KMS-11 (cell line): ENCODE results near the gene ATP1A1.

Source experiments
- H2AFZ ChIP-seq: fragments of 200-600 bp; sonication (generic); 2 replicates; pipeline ENCODE4 v1.6.1; 2016; ENCODE audit warnings: antibody characterized with exemption, mixed run types, low read depth
- H3K27ac ChIP-seq: fragments of 200-600 bp; sonication (generic); 2 replicates; pipeline ENCODE4 v1.6.1; 2016; ENCODE audit warnings: mild to moderate bottlenecking, mixed run types
- H3K27me3 ChIP-seq: fragments of 200-600 bp; sonication (generic); 2 replicates; pipeline ENCODE4 v1.6.1; 2017; ENCODE audit warnings: mild to moderate bottlenecking, low read depth, mixed run types, moderate library complexity; ENCODE audit not compliant: insufficient read depth
- H3K36me3 ChIP-seq: fragments of 200-600 bp; sonication (generic); 2 replicates; pipeline ENCODE4 v1.6.1; 2017; ENCODE audit warnings: mild to moderate bottlenecking, mixed run types; ENCODE audit not compliant: insufficient read depth
- H3K4me1 ChIP-seq: fragments of 200-600 bp; sonication (generic); 2 replicates; pipeline ENCODE4 v1.6.1; 2016; ENCODE audit warnings: mild to moderate bottlenecking, low read depth, mixed run types; ENCODE audit not compliant: poor library complexity, severe bottlenecking
- H3K4me2 ChIP-seq: fragments of 200-600 bp; sonication (generic); 2 replicates; pipeline ENCODE4 v1.7.0; 2016; ENCODE audit warnings: mild to moderate bottlenecking, mixed run types
- H3K4me3 ChIP-seq: fragments of 200-600 bp; sonication (generic); IDR thresholded peaks from 2 replicates; pipeline ENCODE4 v1.6.1; 2017; ENCODE audit warnings: low read depth, low read length, mixed read lengths; ENCODE audit not compliant: insufficient read depth
- H3K79me2 ChIP-seq: fragments of 200-600 bp; sonication (generic); 2 replicates; pipeline ENCODE4 v1.6.1; 2016; ENCODE audit warnings: low read depth, mixed run types; ENCODE audit not compliant: insufficient read depth
- H3K9ac ChIP-seq: fragments of 200-600 bp; sonication (generic); 2 replicates; pipeline ENCODE4 v1.6.1; 2016; ENCODE audit warnings: mild to moderate bottlenecking, mixed run types
- H4K20me1 ChIP-seq: fragments of 200-600 bp; sonication (generic); 2 replicates; pipeline ENCODE4 v1.6.1; 2016; ENCODE audit warnings: mild to moderate bottlenecking, mixed run types; ENCODE audit not compliant: insufficient read depth
- TF ChIP-seq, protein P1 (sequence below): fragments of 200-600 bp; sonication (generic); conservative IDR thresholded peaks from 2 replicates; pipeline ENCODE4 v1.6.1; 2017; ENCODE audit warnings: low read depth, mild to moderate bottlenecking, antibody characterized with exemption, low read length, moderate library complexity, mixed read lengths

The ATP1A1 gene

DNA sequence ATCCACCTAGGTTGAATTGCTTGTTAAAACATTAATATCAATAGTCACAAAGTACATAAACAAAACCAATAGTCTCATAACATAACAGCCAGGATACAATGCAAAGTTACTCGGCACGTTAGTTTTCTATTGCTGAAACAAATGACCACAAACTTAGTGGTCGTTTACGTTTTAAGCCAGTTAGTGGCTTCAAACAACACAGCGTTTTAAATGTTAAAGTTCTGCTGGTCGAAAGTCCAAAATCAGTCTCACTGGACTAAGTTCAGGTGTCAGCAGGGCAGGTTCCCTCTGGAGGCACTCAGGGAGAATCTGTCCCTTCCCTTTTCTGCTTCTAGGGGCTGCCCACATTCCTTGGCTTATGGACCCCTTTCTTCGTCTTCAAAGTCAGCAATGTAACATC is 35.6 kb upstream of the ATP1A1 start:
- H3K79me2 ChIP-seq = no peaks in the 10 kb centered on the region
- H3K9ac ChIP-seq = no peak overlapping the region
- H3K36me3 ChIP-seq = no peaks in the 10 kb centered on the region
- H3K4me3 ChIP-seq = no peak overlapping the region
- no peaks in the 10 kb centered on the region for H3K27me3 ChIP-seq
- H3K27ac ChIP-seq = no peak overlapping the region
- no peaks in the 10 kb centered on the region for H4K20me1 ChIP-seq
- H3K4me2 ChIP-seq = no peak overlapping the region
- peaks cover 26% of the 10 kb centered on the region for H3K4me1 ChIP-seq
- TF ChIP-seq, protein P1, sequence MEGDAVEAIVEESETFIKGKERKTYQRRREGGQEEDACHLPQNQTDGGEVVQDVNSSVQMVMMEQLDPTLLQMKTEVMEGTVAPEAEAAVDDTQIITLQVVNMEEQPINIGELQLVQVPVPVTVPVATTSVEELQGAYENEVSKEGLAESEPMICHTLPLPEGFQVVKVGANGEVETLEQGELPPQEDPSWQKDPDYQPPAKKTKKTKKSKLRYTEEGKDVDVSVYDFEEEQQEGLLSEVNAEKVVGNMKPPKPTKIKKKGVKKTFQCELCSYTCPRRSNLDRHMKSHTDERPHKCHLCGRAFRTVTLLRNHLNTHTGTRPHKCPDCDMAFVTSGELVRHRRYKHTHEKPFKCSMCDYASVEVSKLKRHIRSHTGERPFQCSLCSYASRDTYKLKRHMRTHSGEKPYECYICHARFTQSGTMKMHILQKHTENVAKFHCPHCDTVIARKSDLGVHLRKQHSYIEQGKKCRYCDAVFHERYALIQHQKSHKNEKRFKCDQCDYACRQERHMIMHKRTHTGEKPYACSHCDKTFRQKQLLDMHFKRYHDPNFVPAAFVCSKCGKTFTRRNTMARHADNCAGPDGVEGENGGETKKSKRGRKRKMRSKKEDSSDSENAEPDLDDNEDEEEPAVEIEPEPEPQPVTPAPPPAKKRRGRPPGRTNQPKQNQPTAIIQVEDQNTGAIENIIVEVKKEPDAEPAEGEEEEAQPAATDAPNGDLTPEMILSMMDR = no peak
- no peak overlapping the region for H2AFZ ChIP-seq

DNA sequence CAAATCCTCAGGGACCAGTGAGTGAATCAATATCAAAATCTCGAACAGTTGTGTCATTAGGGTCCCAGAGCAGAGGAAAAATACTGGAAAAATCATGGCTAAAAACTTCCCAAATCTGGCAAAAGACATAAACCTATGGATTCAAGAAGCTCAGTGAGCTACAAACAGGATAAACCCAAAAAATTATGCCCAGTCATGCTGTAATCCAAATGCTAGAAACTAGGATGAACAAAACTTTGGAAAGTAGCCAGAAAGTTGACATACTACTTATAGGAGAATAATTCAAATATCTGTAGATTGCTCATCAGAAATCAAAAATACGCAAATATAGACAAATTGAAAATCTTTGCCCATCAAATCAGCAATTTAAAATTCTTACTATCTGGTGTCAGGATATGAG is 34.6 kb upstream of the ATP1A1 start:
- Histone ChIP-seq H3K4me3 (no peak overlapping the region), H4K20me1 (no peaks in the 10 kb centered on the region), H3K79me2 (no peaks in the 10 kb centered on the region), H3K4me2 (no peak overlapping the region), H3K36me3 (no peaks in the 10 kb centered on the region), H2AFZ (no peak overlapping the region), H3K9ac (no peak overlapping the region), H3K27me3 (no peaks in the 10 kb centered on the region), H3K4me1 (peaks cover 26% of the 10 kb centered on the region), H3K27ac (no peak overlapping the region)
- TF ChIP-seq, protein P1 = no peak

DNA sequence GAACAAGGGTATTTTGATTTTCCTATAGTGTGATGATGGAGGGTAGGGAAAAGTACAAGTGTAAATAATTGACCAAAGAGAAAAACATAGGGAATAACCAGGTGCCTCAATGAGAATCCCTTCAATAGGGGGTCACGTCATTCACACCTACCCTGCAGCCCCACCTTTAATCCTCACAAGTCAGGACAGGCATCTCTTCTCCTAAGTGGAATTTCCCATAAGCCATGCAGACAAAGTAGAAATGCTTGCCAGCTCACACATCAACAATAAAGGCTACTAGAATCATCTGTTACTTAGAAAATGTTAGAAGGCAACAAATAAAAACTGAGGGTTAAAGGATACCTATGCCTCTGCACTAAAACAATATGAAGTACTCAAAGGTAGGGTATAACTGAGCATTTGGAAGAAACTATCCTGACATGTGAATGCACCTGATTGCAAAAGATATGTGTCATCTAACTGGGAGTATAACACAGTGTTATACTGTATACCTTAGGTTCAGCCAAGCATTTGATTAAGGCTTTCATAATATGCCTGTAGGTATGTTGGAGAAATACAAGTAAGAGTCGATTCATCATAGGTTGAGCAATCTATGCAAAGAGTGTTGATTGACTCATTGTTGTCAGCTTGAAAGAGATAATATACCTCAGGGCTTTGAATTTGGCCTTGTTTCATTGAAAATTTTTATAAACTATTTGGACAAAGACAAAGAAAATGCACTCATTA is 32.4 kb upstream of the ATP1A1 start:
- H3K4me2 ChIP-seq = no peak overlapping the region
- H3K27ac ChIP-seq = no peak overlapping the region
- no peaks in the 10 kb centered on the region for H4K20me1 ChIP-seq
- no peak overlapping the region for H3K4me3 ChIP-seq
- no peaks in the 10 kb centered on the region for H3K79me2 ChIP-seq
- no peak overlapping the region for H2AFZ ChIP-seq
- H3K36me3 ChIP-seq = no peaks in the 10 kb centered on the region
- peaks cover 36% of the 10 kb centered on the region for H3K4me1 ChIP-seq
- H3K9ac ChIP-seq = no peak overlapping the region
- TF ChIP-seq, protein P1 = no peak
- H3K27me3 ChIP-seq = no peaks in the 10 kb centered on the region

DNA sequence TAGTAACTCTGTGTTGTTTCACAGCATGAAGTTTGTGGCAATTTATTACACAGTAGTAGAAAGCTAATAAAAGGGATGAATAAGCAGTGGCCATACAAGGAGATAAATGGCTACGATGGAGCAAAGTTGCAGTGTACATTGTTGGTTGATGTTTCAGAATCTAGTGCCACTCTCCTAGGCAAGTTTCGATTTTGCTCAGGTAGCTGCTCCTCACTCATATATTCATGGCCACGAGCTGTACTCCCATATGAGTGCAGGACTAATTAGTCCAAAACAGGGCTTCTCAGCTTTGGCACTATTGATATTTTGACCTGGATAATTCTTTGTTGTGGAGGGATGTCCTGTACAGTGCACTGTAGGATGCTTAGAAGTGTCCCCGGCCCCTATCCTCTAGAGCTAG is 30.0 kb upstream of the ATP1A1 start:
- peaks cover 60% of the 10 kb centered on the region for H3K4me1 ChIP-seq
- TF ChIP-seq, protein P1 = no peak
- H3K79me2 ChIP-seq = no peaks in the 10 kb centered on the region
- H3K9ac ChIP-seq = no peak overlapping the region
- H3K27me3 ChIP-seq = no peaks in the 10 kb centered on the region
- H2AFZ ChIP-seq = no peak overlapping the region
- no peak overlapping the region for H3K4me3 ChIP-seq
- no peak overlapping the region for H3K4me2 ChIP-seq
- no peak overlapping the region; the same call in 1 of the 2 replicates for H3K27ac ChIP-seq
- H3K36me3 ChIP-seq = no peaks in the 10 kb centered on the region
- H4K20me1 ChIP-seq = no peaks in the 10 kb centered on the region
